Testis (tissue), 5 donors: ENCODE results near the gene TESK1. TPM values are rescaled to one million over a fixed set of nuclear protein-coding genes. Genes with fewer than 3 reads are reported as not detected.
A peak's percentile ranks its signal among the peaks of the same experiment; 100 is the strongest.

Experiments
- DNase-seq: peaks from one replicate; pipeline ENCODE4 v3.0.0-alpha.2; 2019
- H3K27ac ChIP-seq, 2 donors: fragments of 200-600 bp; sonication (generic); one replicate each; pipeline ENCODE4 v1.5.1; 2019
- H3K27me3 ChIP-seq: fragments of 200-600 bp; sonication (generic); one replicate; pipeline ENCODE4 v1.5.1; 2019
- H3K36me3 ChIP-seq: fragments of 200-600 bp; sonication (generic); one replicate; pipeline ENCODE4 v1.5.1; 2017; ENCODE audit warnings: low read depth; ENCODE audit errors: missing control alignments
- H3K4me1 ChIP-seq: fragments of 200-600 bp; sonication (generic); one replicate; pipeline ENCODE4 v1.5.1; 2019
- H3K4me3 ChIP-seq, 2 donors: fragments of 200-600 bp; sonication (generic); one replicate each; pipeline ENCODE4 v1.5.1; 2017 to 2019
- H3K9me3 ChIP-seq: fragments of 200-600 bp; sonication (generic); one replicate; pipeline ENCODE4 v1.5.1; 2017
- CTCF ChIP-seq, 3 experiments: fragments of 450-650 bp in 2 of 3; fragments of 200-600 bp in 1 of 3; sonication (generic) in 1 of 3; IDR thresholded peaks; one replicate each; pipeline ENCODE4 v1.5.1; 2016 to 2019; ENCODE audit warnings: antibody characterized with exemption in 3 of 3, mild to moderate bottlenecking in 2 of 3, moderate library complexity in 1 of 3
- POLR2A ChIP-seq: fragments of 450-650 bp; IDR thresholded peaks from one replicate; pipeline ENCODE4 v1.6.1; 2017; ENCODE audit warnings: antibody characterized with exemption, mild to moderate bottlenecking, moderate library complexity
- WGBS, 2 donors: methylation state at CpG; one replicate each; pipeline ENCODE4 v1.1.5; 2018; 5-methylcytosine and 5-hydroxymethylcytosine counted together
- intact Hi-C: fragments of 100-400 bp; cut with DNase I; formaldehyde crosslinking; loops from one replicate; pipeline ENCODE4 v1.15.1; 2023; ENCODE audit warnings: low total_unique reads
- long read RNA-seq, 2 donors: transcript quantifications; one replicate each; lab custom pipeline, GENCODE V29; 2026
- polyA plus RNA-seq: library from polyadenylated mRNA; stranded (reverse); fragments of 350-450 nt; fragmentation: Illumina TruSeq; extraction: RNeasy Lipid Tissue Mini Kit (QIAGEN cat#74804); gene quantifications from one replicate; pipeline ENCODE4 v1.2.3, GENCODE V29; 2014; ENCODE audit warnings: low read depth, low replicate concordance; ENCODE audit not compliant: insufficient read depth
- total RNA-seq, 2 donors: library from RNA; depleted of rRNA; stranded (reverse); fragments of >200 nt; gene quantifications; one replicate each; pipeline ENCODE4 v1.2.3, GENCODE V29; 2016

TESK1 gene, protein sequence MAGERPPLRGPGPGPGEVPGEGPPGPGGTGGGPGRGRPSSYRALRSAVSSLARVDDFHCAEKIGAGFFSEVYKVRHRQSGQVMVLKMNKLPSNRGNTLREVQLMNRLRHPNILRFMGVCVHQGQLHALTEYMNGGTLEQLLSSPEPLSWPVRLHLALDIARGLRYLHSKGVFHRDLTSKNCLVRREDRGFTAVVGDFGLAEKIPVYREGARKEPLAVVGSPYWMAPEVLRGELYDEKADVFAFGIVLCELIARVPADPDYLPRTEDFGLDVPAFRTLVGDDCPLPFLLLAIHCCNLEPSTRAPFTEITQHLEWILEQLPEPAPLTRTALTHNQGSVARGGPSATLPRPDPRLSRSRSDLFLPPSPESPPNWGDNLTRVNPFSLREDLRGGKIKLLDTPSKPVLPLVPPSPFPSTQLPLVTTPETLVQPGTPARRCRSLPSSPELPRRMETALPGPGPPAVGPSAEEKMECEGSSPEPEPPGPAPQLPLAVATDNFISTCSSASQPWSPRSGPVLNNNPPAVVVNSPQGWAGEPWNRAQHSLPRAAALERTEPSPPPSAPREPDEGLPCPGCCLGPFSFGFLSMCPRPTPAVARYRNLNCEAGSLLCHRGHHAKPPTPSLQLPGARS
- 100 to 1,000 TPM in 1 of 2 donors, 10 to 100 TPM in 1; 89.6 to 104 TPM for total RNA-seq
- polyA plus RNA-seq = 92.6 TPM
- long read RNA-seq, donor 1, transcript TESK1-201 (10 exons, 2,421 nt) = major isoform, 10 of 13 reads
- long read RNA-seq, donor 1, partial matches to known transcripts = 0 of 13 reads
- long read RNA-seq, donor 1, other reads (novel, unspliced or antisense) = 0 of 13 reads
- long read RNA-seq, donor 2, transcript TESK1-201 (10 exons, 2,421 nt) = major isoform, 7 of 20 reads
- long read RNA-seq, donor 2, partial matches to known transcripts = 12 of 20 reads
- long read RNA-seq, donor 2, other reads (novel, unspliced or antisense) = 0 of 20 reads

DNA sequence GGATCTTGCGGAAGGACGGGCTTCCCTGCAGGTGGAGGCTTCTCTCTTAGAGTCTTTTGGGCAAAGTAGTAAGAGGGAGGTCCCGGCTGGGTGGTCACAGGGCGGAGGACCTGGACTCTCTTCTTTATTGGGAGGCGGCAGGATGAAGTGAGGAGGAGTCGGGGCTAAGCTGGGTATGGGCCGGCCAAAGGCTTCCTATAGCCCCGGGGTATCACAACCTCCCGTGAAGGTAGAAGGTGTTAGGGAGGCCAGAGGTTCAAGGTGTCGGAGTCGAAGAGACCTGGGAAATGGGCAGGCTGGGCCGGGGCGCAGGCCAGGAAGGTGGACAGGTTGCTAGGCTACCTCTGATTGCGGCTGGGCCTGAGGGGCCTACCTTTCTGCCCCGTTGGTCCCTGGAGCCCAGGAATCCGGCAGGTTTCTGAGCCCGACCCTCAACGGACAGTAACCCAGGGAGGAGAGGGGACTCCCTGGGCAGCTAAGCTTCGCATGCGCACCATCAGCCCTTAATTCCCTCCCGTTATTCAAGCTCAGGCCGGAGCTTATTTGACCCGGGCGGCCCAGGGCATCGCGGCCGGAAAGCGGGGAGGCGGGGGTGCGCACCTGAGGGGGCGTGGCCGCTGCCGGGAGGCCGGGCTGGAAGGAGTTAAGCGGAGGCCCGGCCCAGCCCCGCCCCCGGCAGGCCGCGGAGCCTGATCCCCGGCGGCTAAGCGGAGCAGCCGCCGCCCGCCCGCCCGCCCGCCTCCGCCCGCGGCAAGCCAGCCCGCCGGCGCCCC is at the start of gene TESK1:
TESK1 (plus strand) TSS at position 685 of the 773 bp plus-strand sequence. CDS start 358 bp downstream, outside the sequence.
- Histone ChIP-seq H3K4me3 (peak within 1 kb of the TSS; percentile 72 to 89), H3K27me3 (no peaks in the 10 kb centered on the region), H3K36me3 (no peaks in the 10 kb centered on the region), H3K4me1 (peaks cover 14% of the 10 kb centered on the region), H3K27ac (peak within 1 kb of the TSS; percentile 77 to 93), H3K9me3 (no peaks in the 10 kb centered on the region)
- intact Hi-C loops = no loop called here
- 1 to 2% methylated on average over 12 to 43 of the region's 55 CpGs for WGBS, 2 donors
- peak; percentile 76 for DNase-seq
- TF ChIP-seq CTCF (IDR thresholded peaks at IDR 0.05) (no peak), POLR2A (no peak)

DNA sequence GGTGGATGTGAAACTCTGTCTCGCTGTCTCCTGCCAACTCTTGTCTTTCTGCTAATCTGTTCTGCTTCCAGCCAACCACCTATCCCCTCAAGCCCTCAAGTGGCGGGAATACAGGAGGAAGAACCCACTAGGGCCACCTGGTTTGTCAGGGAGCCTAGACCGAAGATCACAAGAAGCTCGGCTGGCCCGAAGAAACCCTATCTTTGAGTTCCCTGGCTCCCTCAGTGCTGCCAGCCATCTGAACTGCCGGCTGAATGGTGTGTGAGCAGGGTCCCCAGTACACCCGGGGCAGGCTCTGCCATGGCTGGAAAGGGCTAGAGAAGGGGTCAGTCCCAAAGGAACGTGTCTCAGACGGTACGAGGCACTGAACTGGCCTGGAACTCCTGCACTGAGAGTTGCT is 49.2 kb upstream of the TESK1 start:
- no peak for DNase-seq
- intact Hi-C loops = loop anchor here (10.0 kb wide), 1 partner anchor 441 kb away; the partner anchor contains the start of gene ATOSB
- Histone ChIP-seq H3K9me3 (no peaks in the 10 kb centered on the region), H3K36me3 (no peaks in the 10 kb centered on the region), H3K27ac (no peak overlapping the region), H3K4me3 (no peak overlapping the region), H3K4me1 (peaks cover 21% of the 10 kb centered on the region), H3K27me3 (no peaks in the 10 kb centered on the region)
- WGBS, 2 donors = 88 to 89% methylated on average over 7 to 10 of the region's 10 CpGs
- no peak for TF ChIP-seq CTCF (IDR thresholded peaks at IDR 0.05)
- TF ChIP-seq POLR2A = no peak

GRCh38 chr9:35556776-35557175 is 48.3 kb upstream of the TESK1 start:
- H3K36me3 ChIP-seq = no peaks in the 10 kb centered on the region
- H3K9me3 ChIP-seq = no peaks in the 10 kb centered on the region
- DNase-seq = no peak
- H3K4me3 ChIP-seq = no peak overlapping the region
- H3K4me1 ChIP-seq = peaks cover 21% of the 10 kb centered on the region
- no peaks in the 10 kb centered on the region for H3K27me3 ChIP-seq
- TF ChIP-seq POLR2A (no peak), CTCF (IDR thresholded peaks at IDR 0.05) (no peak)
- intact Hi-C loops = loop anchor here (10.0 kb wide), 1 partner anchor 442 kb away; the partner anchor contains the start of gene ATOSB
- no peak overlapping the region for H3K27ac ChIP-seq
- 93% methylated on average over 3 of the region's 3 CpGs for WGBS, 2 donors

GRCh38 chr9:35557320-35557719 is 47.7 kb upstream of the TESK1 start:
- Histone ChIP-seq H3K4me1 (peaks cover 19% of the 10 kb centered on the region), H3K9me3 (no peaks in the 10 kb centered on the region), H3K36me3 (no peaks in the 10 kb centered on the region), H3K27me3 (no peaks in the 10 kb centered on the region), H3K27ac (no peak overlapping the region), H3K4me3 (no peak overlapping the region)
- DNase-seq = no peak
- WGBS, 2 donors = 89 to 93% methylated on average over 6 of the region's 6 CpGs
- intact Hi-C loops = loop anchor here (10.0 kb wide), 1 partner anchor 443 kb away; the partner anchor contains the start of gene ATOSB
- TF ChIP-seq POLR2A = no peak
- TF ChIP-seq CTCF (IDR thresholded peaks at IDR 0.05) = no peak
